Esophagus muscularis mucosa (tissue), 4 donors: ENCODE results near the gene CEP43. TPM values are rescaled to one million over a fixed set of nuclear protein-coding genes. Genes with fewer than 3 reads are reported as not detected.

ENCODE experiments used
- DNase-seq: peaks from one replicate; pipeline ENCODE4 v3.0.0-alpha.2; 2017; ENCODE audit errors: extremely low spot score
- H3K27ac ChIP-seq, 4 donors: fragments of 200-600 bp; sonication (generic); replicated peaks in 1 of 4; 1 replicate in 3 of 4; 2 replicates in 1 of 4; pipeline ENCODE4 v1.5.1; 2016 to 2019; ENCODE audit warnings: mild to moderate bottlenecking in 1 of 4
- H3K27me3 ChIP-seq, 4 donors: fragments of 200-600 bp; sonication (generic); one replicate each; pipeline versions ENCODE4 v1.5.1 to v1.6.0; 2016 to 2019
- H3K36me3 ChIP-seq, 4 donors: fragments of 200-600 bp; sonication (generic); one replicate each; pipeline ENCODE4 v1.5.1; 2016 to 2019
- H3K4me1 ChIP-seq, 4 donors: fragments of 200-600 bp; sonication (generic); one replicate each; pipeline ENCODE4 v1.5.1; 2016 to 2019
- H3K4me3 ChIP-seq, 4 donors: fragments of 200-600 bp; sonication (generic); 1 replicate in 2 of 4; 2 replicates in 2 of 4; pipeline ENCODE4 v1.5.1; 2016 to 2019; ENCODE audit warnings: mild to moderate bottlenecking in 4 of 4, moderate library complexity in 1 of 4
- H3K9me3 ChIP-seq, 4 donors: fragments of 200-600 bp; sonication (generic); 1 replicate in 3 of 4; 2 replicates in 1 of 4; pipeline ENCODE4 v1.5.1; 2016 to 2019
- EP300 ChIP-seq: sonication (generic); formaldehyde crosslinking; IDR thresholded peaks from one replicate; pipeline ENCODE4 v1.6.1; 2017; ENCODE audit warnings: antibody characterized with exemption
- POLR2A ChIP-seq: fragments of 450-650 bp; IDR thresholded peaks from one replicate; pipeline ENCODE4 v1.6.1; 2017; ENCODE audit warnings: antibody characterized with exemption, moderate library complexity, mild to moderate bottlenecking, low read depth
- POLR2AphosphoS5 ChIP-seq, 2 donors: sonication (generic); formaldehyde crosslinking; IDR thresholded peaks; one replicate each; pipeline ENCODE4 v1.6.1; 2017; ENCODE audit warnings: antibody characterized with exemption in 2 of 2
- WGBS: methylation state at CpG from one replicate; pipeline ENCODE4 v1.1.5; 2018; 5-methylcytosine and 5-hydroxymethylcytosine counted together
- intact Hi-C: fragments of 100-400 bp; cut with DNase I; formaldehyde crosslinking; loops from one replicate; pipeline ENCODE4 v1.15.1; 2023
- small RNA-seq, 3 donors: library from RNA; depleted of rRNA; stranded (forward); fragments of <200 nt; gene quantifications; one replicate each; pipeline ENCODE3, GENCODE V24; 2016
- total RNA-seq, 4 donors: library from RNA; depleted of rRNA; stranded (reverse); fragments of >200 nt; gene quantifications; one replicate each; pipeline versions ENCODE4 v1.1.0 to v1.2.1, GENCODE V29; 2016
- TF ChIP-seq, protein P1 (sequence below), 3 experiments: fragments of 200-600 bp in 2 of 3; fragments of 450-650 bp in 1 of 3; sonication (generic) in 2 of 3; IDR thresholded peaks; one replicate each; pipeline ENCODE4 v1.5.1; 2017 to 2019; ENCODE audit warnings: antibody characterized with exemption in 3 of 3, mild to moderate bottlenecking in 2 of 3, moderate library complexity in 1 of 3

Gene CEP43
- total RNA-seq, 4 donors from 2014 or later: 6.6 to 18.0 (median 8.3) TPM

DNA sequence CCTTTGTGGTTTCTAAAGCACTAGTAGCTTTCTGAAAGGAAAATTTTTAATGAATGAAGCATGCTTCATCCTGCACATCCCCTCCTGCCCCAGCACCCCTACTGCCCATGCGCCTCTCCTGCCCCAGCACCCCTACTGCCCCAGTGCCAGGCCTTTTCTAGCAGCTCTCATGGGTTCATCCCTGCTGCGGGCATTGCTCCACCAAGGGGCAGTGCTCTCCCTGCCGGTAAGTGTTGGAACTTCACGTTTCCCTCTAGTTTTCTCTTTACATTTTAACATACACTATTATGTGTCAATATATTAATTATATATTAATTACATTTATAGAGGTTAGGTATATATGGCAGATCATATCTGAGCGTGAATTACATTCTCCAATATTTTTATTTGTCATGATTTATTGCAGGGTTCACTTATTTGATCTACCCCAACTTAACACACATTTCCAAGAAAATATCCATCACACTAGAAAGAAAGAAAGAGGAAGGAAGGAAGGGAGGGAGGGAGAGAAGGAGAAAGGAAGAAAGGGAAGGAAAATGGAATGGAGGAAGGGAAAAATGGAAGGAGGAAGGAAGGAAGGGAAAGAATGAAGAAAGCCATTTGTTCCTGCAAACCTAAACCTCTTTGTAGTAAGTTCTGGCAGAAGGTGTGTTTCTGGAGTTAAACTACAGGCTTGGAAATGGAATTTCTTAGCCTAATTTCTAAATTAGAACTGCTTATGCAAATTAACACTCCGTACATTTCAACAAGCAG lies 46.8 kb downstream of the CEP43 start:
- Histone ChIP-seq H3K4me3 (no peak overlapping the region), H3K4me1 (no peaks in the 10 kb centered on the region), H3K27me3 (no peaks in the 10 kb centered on the region), H3K27ac (no peak overlapping the region), H3K36me3 (peaks cover 0 to 7% (median 0%) of the 10 kb centered on the region in 4 donors), H3K9me3 (no peaks in the 10 kb centered on the region)
- 89% methylated on average over 6 of the region's 6 CpGs for WGBS
- no peak for TF ChIP-seq EP300
- TF ChIP-seq POLR2A: no peak
- TF ChIP-seq, protein P1, sequence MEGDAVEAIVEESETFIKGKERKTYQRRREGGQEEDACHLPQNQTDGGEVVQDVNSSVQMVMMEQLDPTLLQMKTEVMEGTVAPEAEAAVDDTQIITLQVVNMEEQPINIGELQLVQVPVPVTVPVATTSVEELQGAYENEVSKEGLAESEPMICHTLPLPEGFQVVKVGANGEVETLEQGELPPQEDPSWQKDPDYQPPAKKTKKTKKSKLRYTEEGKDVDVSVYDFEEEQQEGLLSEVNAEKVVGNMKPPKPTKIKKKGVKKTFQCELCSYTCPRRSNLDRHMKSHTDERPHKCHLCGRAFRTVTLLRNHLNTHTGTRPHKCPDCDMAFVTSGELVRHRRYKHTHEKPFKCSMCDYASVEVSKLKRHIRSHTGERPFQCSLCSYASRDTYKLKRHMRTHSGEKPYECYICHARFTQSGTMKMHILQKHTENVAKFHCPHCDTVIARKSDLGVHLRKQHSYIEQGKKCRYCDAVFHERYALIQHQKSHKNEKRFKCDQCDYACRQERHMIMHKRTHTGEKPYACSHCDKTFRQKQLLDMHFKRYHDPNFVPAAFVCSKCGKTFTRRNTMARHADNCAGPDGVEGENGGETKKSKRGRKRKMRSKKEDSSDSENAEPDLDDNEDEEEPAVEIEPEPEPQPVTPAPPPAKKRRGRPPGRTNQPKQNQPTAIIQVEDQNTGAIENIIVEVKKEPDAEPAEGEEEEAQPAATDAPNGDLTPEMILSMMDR (IDR thresholded peaks at IDR 0.05): no peak
- no peak for TF ChIP-seq POLR2AphosphoS5 (IDR thresholded peaks at IDR 0.05)
- intact Hi-C loops: no loop called here
- DNase-seq: no peak

DNA sequence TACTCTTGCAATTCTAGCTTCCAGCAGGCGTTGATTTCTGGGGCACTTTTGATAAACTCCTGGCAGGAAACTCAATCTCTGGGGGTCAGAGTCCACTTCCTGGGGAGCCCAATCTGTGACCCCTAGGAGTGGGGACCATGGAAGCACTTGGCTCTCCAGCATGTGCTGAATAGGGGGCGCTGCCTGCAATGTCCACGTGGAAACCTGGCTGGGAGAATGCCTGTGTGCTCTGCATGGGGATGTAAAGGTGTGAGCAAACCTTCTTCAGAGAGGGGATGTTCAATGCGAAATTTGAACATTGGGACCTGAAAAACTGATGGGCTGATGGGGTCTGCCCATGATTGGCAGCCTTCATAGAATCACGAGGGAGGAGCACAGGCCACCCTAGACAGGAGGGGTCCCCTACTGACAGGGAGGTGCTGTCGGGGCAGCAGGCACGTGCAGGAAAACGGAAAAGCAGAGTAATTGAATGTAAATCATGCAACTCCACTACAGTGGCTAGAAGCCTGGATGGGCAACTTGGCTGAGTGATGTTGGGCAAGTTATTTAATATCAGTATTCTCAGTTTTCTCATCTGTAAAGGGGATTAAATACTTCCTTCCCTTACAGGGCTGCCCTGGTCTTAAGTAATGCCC lies 47.8 kb downstream of the CEP43 start:
- intact Hi-C loops: no loop called here
- no peak overlapping the region for H3K27ac ChIP-seq
- DNase-seq: no peak
- H3K4me1 ChIP-seq: no peaks in the 10 kb centered on the region
- H3K36me3 ChIP-seq: peaks cover 0 to 7% (median 0%) of the 10 kb centered on the region in 4 donors
- H3K4me3 ChIP-seq: no peak overlapping the region
- H3K27me3 ChIP-seq: no peaks in the 10 kb centered on the region
- TF ChIP-seq POLR2AphosphoS5 (IDR thresholded peaks at IDR 0.05) (no peak), POLR2A (no peak), EP300 (no peak)
- TF ChIP-seq, protein P1 (IDR thresholded peaks at IDR 0.05): no peak
- no peaks in the 10 kb centered on the region for H3K9me3 ChIP-seq
- WGBS: 77% methylated on average over 8 of the region's 8 CpGs

DNA sequence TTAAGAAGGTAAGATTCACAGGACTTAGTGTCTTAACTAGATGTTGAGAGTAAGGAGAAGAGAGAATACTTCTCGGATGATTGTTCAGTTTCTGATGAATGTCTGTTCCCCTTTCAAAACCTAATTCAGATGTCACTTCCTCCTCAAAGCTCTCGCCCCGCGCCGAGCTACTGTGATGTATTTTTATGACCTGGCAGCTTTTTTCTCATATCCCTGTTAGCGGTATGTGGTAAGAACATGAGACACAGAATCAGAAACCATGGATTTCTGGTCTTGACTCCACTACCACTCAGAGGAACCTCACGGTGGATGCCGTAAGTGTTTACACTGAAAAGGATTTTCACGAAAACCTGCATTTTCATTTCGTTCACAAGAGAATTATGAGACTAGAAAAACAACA lies 48.4 kb downstream of the CEP43 start:
- TF ChIP-seq POLR2AphosphoS5 (IDR thresholded peaks at IDR 0.05) (no peak), POLR2A (no peak), EP300 (no peak)
- TF ChIP-seq, protein P1 (IDR thresholded peaks at IDR 0.05): no peak
- 80% methylated on average over 10 of the region's 10 CpGs for WGBS
- Histone ChIP-seq H3K36me3 (peaks cover 0 to 7% (median 0%) of the 10 kb centered on the region in 4 donors), H3K27ac (no peak overlapping the region), H3K4me1 (no peaks in the 10 kb centered on the region), H3K4me3 (no peak overlapping the region), H3K9me3 (no peaks in the 10 kb centered on the region), H3K27me3 (no peaks in the 10 kb centered on the region)
- no peak for DNase-seq
- intact Hi-C loops: no loop called here

Small RNAs within 50 kb of the gene (small RNA-seq; reads per million reads assigned to genes)
- gene MIR3939: 0 reads per million in 3 donors

Other genes starting within 250 kb of the CEP43 start
- 10 to 100 TPM; 24.1 to 54.5 (median 30.4) TPM for gene RNASET2, start 42.8 kb upstream of the CEP43 start, total RNA-seq
- gene CCR6, start 123.7 kb downstream of the CEP43 start, total RNA-seq: not detected
- not detected for gene GPR31, start 158.6 kb downstream of the CEP43 start, total RNA-seq